GM19240 (cell line): ENCODE results near the gene CDH16.
"Not testable (repeated sequence)": the region's sequence is repeated elsewhere in the genome, so short reads cannot be mapped to it uniquely, and the experiment has no call there.

Experiments
- DNase-seq: peaks from one replicate; pipeline ENCODE4 v3.0.0; 2011; ENCODE audit warnings: low spot score; ENCODE audit not compliant: insufficient read length

CDH16 gene

DNA sequence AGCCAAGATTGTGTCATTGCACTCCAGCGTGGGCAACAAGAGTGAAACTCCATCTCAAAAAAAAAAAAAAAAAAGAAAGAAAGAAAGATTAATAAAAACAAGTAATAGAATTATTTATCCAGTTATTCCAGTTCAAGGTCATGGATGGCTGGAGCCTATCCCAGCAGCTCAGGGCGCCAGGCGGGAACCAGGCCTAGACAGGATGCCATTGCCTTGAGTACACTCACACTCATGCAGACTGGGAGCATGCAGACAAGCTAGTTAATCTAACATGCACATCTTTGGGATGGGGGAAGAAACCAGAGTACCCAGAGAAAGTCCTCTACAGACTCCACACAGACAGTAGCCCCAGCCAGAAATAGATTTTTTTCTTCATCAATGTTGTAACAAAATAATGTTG lies 20.5 kb downstream of the CDH16 start:
- DNase-seq: no peak

DNA sequence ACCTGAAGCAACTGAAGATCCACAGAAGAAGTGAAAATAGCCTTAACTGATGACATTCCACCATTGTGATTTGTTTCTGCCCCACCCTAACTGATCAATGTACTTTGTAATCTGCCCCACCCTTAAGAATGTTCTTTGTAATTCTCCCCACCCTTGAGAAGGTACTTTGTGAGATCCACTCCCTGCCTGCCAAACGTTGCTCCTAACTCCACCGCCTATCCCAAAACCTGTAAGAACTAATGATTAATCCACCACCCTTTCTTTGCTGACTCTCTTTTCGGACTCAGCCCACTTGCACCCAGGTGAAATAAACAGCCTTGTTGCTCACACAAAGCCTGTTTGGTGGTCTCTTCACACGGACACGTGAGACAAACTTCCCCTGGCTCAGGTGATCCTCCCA lies 22.0 kb downstream of the CDH16 start:
- DNase-seq: not testable (repeated sequence)

DNA sequence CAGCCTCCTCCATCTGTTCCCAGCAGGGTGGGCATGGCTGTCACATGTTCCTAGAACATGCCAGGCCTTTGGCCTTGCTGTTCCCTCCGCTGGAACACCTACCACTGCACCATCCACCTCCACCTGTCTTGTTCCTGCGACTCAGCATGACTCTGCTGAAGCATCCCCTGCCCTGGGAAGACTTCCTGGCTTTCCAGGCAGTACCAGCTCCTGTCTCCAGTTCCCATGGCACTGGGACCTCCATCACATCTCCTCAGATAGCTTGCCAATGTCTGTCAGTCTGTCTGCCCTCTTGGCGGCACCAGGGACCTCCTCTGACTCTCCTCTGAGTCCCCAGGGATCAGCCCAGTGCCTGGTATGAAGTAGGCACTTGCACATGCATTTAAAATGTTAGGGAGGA lies 22.7 kb downstream of the CDH16 start:
- DNase-seq: no peak

DNA sequence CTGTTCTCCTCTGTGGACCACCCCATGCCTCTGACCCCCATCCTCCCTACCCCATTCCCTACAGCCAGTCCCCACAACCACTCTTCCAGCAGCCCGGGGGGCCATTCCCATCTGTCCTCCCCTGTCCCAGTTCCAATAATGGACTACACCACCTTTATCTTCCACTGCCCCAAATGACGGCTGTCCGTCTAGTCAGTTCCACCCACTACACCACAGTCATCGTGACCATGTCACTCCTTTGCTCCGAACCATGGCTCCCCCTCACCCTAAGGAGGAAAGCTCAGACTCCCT lies 23.1 kb downstream of the CDH16 start:
- no peak for DNase-seq

DNA sequence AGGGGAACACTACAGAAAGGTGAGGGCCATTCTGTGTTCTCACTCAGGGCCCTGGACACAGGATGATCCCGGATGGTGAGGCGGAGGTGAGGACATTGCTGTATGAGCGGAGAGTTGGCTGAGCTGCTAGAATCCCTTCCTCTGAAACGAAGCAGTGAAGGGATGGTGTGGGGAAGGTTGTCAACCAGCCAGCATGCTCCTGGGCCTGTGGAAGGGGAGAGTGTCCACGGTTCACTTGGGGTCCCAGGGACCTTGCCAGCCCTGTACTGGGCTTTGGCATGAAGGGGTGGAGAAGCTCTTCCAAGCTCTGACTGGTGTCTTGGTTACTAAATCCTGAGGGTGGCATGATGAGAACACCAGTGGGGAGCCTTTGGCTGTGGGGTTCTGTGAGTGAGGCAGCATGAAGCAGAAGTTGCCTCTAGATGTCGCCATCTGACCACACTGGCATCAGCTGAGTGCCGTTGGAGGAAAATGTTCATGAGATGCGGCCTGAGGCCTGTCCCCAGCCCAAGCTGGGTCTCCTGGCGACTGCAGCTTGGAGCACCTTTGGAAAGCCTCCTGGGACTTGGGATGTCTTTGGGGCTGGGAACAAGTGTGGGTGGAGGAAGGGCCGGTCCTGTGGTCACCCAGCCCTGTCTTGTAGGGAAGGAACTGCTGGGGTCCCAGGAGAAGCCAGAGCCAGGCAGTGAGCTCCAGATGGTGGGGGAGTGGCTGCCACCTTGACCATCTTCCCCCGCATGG lies 23.6 kb downstream of the CDH16 start:
- DNase-seq: peak; percentile 48

DNA sequence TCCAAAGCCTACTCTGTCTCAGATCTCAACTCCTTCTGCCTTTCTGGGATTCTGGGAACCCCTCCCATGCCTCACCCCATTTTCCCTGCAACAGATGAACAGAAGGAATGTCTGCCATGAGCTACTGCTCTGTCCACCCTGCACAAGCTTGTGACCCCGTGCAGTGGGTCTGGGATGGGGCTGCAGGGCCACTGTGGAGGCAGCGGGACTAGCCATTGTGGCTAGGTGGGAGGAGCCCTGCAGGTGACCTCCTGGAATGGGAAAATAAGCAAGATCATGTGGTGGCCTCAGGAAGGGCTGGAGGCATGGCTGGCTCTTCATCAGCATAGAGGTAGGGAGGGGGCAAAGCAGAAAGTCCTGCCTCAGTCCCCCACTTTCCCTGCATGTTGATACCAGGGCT lies 24.6 kb downstream of the CDH16 start:
- DNase-seq: no peak

DNA sequence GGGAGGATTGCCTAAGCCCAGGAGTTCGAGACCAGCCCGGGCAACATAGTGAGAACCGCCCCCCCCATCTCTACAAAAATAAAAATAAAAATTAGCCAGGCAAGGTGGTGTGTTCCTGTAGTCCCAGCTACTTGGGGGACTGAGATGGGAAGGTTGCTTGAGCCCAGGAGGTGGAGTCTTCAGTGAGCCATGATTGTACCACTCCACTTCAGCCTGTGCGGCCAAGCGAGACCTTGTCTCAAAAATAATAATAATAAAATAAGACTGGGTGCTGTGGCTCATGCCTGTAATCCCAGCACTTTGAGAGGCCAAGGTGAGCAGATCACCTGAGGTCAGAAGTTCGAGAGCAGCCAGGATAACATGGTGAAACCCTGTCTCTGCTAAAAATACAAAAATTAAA lies 26.9 kb downstream of the CDH16 start:
- no peak for DNase-seq

DNA sequence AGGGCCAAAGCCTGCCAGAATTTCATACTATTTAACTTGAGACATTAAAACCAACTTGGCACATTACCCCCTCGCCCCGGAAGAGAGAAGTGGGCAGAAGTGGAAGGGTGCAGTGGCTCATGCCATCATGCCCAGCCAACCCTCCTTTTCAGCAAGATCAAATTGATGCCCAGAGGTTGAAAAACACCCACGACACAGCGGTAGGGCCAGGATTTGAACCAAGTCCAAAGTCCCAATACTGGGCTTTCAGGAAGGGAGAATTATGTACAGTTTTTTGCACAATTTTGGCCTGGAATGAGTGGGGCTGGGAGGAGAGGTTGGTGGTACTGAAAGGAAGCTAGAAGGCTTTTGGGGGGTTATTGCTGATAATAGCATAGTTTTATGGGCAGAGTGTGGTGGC lies 27.3 kb downstream of the CDH16 start:
- DNase-seq: no peak

DNA sequence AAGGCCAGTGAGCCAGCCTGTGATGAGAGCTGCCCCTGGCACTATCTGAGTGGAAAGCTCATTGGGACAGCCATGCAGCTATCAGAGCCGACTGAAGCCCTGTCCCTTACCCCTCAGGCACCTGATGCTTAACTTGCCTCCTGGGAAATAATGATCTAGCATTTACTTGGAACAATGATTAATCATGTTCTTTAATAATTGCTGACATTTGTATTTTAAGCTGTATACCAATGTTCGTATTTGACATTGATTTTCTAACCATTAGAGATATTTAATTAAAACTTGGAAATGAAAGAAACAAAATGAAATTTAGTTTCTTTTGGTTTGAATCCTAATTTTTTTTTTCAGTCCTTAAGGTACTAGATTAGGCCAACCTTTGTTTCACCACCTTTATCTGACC lies 27.9 kb downstream of the CDH16 start:
- no peak for DNase-seq

DNA sequence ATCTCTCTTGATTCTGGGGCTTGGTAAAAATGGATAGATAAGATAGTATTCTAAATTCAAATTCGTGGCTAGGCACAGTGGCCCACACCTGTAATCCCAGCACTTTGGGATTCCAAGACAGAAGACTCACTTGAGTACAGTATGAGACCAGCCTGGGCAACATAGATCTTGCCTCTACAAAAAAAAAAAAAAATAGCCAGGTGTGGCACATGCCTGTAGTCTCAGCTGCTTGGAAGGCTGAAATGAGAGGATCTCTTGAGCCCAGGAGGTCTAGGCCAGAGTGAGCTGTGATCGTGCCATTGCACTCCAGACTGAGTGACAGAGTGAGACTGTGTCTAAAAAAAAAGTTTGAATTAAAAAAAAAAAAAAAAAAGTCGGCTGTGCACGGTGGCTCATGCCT lies 29.1 kb downstream of the CDH16 start:
- DNase-seq: no peak

DNA sequence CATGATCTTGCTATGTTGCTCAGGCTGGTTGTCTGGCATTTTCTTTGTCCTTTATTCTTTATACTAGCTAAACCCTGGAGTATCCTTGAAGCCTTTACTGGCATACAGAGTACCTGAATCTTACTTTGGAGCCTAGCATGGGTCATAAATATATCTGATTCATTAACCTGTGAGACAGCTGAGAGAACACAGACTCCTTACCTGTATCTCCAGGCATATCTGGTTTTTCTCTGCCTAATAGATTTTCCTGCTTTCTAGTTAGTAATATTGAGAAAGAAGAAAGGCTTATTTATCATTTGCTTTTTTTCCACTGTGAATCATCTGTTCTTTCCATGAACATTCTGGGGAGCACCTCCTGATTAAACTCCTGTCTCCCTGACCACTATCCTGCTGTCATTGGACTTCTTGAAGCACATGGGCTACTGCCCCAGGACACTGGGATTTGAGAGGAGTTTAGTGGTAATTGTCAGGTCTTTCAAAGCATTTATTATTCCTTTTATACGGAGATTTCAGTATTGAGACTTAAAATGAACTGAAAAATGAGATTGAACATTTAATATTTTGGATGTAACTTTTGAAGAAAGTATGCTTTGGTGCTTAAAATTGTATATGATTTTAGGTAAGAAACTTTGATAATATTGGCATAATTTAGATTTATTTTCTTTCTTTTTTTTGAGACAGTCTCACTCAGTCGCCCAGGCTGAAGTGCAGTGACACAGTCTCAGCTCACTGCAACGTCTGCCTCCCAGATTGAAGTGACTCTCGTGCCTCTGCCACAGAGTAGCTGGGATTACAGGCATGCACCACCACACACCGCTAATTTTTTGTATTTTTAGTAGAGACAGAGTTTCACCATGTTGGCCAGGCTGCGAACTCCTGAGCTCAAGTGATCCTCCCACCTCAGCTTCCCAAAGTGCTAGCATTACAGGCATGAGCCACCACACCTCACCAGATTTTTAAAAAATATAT lies 29.8 kb downstream of the CDH16 start:
- no peak for DNase-seq

DNA sequence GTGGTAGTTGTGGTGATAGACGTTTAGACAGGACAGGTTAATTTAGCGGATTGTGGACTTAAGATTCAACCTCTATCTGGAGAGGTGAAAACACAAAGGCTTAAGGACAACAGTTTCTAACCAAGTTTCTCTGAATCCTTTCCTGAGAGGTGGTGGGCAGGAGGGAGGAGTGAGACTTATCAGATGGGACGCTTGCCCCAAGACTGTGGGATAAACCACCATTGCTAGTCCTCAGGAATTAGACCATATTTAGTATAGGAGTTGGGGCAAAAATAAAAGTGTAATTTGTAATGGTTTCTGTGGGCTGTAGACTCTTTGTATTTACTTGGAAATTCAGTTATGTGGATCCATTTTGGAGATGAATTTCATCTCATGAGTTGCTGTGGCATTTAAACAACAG lies 31.8 kb downstream of the CDH16 start:
- no peak for DNase-seq

DNA sequence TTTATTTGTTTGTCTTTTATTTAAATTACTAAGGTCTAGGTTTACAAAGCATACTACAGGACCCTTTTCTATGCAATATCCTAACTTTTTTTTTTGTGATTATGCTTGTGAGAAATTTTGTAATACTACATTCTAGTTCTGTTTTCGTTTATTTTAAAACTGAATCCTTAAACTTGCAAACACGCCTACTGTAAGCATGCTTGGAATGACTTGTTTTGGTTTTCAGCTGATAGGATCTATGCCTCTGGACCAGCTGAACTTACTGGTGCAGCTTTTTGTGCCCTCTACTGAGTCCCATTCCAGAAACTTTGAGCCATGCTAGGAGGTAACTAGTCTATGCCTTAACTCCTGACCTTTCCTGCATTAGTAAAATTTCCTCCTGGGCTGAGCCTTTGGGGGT lies 32.4 kb downstream of the CDH16 start:
- no peak for DNase-seq

DNA sequence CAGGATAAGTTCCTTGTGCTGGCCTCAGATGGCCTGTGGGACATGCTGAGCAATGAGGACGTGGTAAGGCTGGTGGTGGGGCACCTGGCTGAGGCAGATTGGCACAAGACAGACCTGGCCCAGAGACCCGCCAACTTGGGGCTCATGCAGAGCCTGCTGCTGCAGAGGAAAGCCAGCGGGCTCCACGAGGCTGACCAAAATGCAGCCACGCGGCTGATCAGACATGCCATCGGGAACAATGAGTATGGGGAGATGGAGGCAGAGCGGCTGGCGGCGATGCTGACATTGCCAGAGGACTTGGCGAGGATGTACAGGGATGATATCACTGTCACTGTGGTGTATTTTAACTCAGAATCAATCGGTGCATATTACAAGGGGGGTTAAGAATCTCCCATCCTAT lies 33.2 kb downstream of the CDH16 start:
- no peak for DNase-seq

DNA sequence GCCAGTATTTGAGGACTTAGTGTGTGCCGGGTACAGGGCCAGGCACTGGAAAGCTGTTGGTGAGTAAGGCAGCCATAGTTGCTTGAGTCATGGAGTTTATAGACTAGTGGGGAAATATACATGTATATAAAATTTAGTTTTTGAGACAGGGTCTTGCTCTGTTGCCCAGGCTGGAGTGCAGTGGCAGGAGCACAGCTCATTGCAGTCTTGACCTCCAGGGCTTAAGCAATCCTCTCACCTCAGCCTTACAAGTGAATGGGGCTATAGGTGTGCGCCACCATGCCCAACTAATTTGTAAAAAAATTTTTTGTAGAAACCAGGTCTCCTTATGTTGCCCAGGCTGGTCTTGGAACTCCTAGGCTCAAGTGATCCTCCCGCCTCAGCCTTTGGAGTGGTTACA lies 36.0 kb downstream of the CDH16 start:
- DNase-seq: no peak

DNA sequence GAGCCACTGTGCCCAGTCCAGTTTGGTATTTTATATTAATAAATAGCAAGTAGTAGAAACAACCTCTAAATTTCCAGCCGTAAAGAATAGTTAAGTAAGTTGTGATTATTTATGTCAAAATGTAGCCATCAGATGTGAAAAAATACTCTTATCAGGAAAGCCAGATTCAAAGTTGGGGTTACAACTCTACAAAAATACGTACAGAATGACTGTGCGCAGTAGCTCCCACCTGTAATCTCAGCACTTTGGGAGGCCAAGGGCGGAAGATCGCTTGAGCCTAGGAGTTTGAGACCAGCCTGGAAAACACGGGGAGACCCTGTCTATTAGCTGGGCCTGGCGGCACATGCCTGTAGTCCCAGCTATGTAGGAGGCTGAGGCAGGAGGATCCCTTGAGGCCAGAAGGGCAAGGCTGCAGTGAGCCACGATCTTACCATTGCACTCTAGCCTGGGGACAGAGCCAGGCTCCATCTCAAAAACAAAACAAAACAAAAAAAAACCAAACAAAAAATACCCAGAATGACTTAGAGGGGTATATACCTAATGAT lies 36.6 kb downstream of the CDH16 start:
- DNase-seq: no peak

DNA sequence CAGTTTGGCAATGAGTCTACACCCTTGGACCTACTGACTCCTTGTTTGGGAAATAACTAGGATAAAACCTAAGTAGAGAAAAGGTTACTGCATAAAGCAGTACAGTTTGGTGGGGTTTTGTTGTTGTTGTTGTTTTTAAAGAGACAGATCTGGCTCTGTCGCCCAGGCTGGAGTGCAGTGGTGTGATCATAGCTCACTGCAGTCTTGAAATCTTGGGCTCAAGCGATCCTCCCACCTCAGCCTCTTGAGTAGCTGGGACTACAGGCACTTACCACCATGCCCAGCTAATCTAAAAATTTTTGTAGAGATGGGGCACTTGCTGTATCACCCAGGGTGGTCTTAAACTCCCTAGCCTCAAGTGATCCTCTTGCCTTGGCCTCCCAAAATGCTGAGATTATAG lies 37.1 kb downstream of the CDH16 start:
- DNase-seq: no peak

DNA sequence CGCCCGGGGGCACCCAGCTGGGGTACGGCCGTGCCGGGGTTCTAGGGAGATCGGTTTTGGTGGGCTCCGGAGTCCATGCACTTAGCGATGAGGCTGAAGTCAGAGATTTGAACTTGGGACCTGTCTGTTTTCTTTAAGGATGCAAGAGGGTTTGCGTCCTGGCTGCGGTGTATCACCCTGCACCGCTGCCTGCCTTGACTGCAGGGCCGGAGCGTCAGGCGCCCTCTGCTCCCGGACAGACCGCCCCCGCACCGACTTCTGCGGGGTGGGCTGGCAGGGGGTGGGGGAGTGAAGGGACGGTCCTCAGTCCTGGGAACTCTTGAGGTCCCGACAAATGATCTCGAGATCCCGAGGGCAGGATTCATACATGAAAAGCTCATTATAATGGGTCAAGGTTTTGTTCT lies 37.7 kb downstream of the CDH16 start:
- DNase-seq: no peak

DNA sequence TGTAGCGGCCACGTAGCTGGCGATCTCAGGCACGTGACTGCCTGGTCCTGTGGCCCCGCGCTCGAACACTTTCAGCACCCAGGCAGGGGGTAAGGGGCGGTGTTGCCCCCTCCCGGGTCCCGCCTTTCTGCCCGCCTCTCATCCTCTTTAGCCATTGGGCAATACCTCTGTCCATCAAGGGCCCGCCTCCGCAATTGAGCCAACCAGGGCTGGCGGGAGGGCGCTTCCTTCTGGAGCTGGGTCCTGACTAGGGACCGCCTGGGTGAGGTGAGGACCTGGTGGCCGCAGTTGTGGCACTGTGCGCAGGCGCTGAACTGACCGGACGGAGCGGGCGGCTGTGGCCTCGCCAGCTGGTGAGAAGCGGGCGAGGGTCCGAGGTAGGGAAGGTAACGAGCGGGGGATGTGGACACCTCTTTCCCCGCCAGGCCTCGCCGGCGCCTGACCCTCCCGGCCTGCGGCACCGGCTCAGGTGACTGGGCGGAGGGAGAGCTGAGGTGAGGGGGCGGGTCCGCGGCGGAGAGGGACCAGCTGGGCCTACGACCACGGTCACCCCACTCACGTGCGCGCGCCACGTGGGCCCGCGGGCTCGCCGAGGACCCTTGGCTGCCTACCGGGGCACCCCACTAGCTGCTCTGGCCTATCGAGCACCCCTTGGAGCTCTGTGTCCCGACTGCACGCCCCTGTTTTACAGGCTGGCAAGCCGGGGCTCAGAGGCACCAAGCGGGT lies 38.2 kb downstream of the CDH16 start, which contains the start of gene PDP2:
Gene PDP2 (plus strand): TSS at position 228 of the 726 bp plus-strand sequence. CDS start 3,770 bp downstream, outside the sequence.
- DNase-seq: peak; percentile 75

DNA sequence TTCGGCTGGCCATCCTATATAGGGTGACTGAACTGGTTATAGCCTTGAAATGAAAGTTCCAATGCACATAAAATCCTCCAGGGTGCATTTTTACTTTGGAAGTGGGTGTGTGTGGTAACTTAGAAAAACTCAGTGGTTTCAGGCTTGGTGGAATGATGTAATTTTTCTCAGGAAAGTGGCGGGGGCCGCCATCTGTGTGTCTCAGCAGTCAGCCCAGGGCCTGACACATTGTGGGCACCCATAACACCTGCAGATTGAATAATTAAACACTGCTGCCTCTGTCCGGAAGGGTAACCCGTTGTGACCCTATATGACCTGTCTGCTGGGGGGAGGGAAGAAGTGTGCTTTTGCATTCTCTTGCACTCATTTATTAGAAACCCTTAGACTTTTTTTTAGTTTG lies 40.6 kb downstream of the CDH16 start:
- DNase-seq: no peak

DNA sequence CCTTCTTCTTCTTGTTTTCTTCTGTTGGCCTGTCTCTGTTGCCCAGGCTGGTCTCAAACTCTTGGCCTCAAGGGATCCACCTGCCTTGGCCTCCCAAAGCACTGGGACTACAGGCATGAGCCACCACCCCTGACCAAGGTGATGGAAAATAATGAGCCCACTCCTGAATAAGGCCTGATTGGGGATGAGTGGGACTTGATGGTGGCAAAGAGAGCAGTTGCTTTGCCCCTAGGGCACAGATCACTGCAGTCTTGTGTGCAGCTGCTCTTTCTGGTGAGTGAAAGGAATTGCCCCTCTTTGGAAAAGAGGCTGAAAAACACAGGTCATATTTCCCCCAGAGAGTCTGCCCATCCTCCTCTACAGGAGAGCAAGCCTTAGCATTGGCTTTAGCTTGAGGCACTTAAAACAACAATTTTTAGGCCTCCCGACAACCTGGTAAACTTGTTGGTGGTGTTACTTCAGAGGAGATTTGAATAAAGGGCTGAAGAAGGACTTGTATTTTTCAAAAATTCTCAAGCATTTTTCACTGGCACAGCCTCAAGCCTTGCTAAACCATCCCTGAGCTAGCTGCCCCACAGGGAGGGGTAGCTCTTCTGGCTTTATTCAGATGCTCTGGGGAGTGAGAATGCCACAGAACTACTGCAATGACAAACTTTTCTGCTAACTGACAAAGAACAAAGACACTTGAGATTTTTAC lies 44.5 kb downstream of the CDH16 start:
- DNase-seq: no peak
